OCI-LY1 (cell line): ENCODE data around the gene SMCO2.

ENCODE experiments used
- EZH2 ChIP-seq: fragments of 200-600 bp; sonication (generic), shearing (Covaris generic); IDR thresholded peaks from 2 replicates; pipeline ENCODE4 v1.8.0; 2017; ENCODE audit warnings: borderline replicate concordance, mixed run types, mild to moderate bottlenecking, antibody characterized with exemption, low read length, moderate library complexity, mixed read lengths
- TF ChIP-seq, protein P1 (sequence below): fragments of 200-600 bp; sonication (generic), shearing (Covaris generic); IDR thresholded peaks from 2 replicates; pipeline ENCODE4 v1.5.1; 2017; ENCODE audit warnings: mild to moderate bottlenecking, antibody characterized with exemption, low read length, moderate library complexity, mixed read lengths

DNA sequence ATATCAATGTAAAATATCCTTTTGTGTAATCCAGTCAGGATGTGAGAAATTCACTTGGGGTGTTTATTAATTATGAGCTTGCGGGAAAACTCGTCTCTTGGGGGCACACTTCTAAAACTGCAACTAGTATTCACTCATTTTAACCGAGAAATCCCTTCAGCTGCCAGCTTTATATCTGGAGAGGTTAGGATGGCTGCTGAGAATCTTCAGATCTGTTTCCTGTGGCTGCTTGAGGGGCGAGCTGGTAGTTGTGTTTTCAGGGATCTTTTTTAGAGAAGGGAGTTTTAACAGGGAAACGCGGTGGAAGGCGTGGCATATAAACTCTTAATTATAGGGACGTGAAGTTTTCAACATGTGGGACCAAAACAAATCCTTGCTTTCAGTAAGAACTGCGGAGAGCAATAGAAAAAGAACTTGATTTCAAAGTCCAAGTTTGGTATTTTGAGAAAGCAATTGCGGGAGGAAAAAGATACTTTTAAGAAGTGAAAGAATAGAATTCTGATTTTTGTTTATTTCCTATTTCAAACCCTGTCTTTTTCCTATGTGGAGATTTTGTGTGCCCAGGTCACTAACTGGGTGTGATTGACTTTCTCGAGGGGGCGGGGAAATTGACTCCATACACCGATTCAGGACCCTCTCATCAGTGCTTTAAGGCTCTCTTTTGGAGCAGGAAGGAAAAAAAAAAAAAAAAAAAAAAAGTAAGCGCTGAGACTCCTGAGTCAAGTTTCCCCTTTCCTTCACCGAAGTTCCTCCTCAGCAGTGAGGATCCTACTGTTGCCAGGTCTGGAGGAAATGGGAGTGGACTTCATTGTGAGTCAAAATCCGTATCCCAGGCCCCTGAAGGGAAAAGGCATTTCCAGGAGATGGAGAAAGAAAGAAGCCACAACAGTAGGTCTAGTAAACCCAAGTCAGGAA lies 78.6 kb downstream of the SMCO2 start:
- TF ChIP-seq, protein P1, sequence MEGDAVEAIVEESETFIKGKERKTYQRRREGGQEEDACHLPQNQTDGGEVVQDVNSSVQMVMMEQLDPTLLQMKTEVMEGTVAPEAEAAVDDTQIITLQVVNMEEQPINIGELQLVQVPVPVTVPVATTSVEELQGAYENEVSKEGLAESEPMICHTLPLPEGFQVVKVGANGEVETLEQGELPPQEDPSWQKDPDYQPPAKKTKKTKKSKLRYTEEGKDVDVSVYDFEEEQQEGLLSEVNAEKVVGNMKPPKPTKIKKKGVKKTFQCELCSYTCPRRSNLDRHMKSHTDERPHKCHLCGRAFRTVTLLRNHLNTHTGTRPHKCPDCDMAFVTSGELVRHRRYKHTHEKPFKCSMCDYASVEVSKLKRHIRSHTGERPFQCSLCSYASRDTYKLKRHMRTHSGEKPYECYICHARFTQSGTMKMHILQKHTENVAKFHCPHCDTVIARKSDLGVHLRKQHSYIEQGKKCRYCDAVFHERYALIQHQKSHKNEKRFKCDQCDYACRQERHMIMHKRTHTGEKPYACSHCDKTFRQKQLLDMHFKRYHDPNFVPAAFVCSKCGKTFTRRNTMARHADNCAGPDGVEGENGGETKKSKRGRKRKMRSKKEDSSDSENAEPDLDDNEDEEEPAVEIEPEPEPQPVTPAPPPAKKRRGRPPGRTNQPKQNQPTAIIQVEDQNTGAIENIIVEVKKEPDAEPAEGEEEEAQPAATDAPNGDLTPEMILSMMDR, result no peak
- TF ChIP-seq EZH2, result no peak
